Body of pancreas (tissue), 4 donors: ENCODE results near the gene MAP2. TPM values are rescaled to one million over a fixed set of nuclear protein-coding genes. Genes with fewer than 3 reads are reported as not detected.

Experiments
- ATAC-seq: fragments of 150-250 bp; one replicate; pipeline ENCODE4 v1.9.1; 2016
- DNase-seq, 4 donors: peaks; one replicate each; pipeline ENCODE4 v3.0.0-alpha.2; 2019
- H3K27ac ChIP-seq, 4 donors: fragments of 200-600 bp; sonication (generic); 1 replicate in 3 of 4; 2 replicates in 1 of 4; pipeline versions ENCODE4 v1.5.1 to v1.6.1; 2016 to 2019; ENCODE audit warnings: mild to moderate bottlenecking in 1 of 4, mixed read lengths in 1 of 4, moderate library complexity in 1 of 4
- H3K27me3 ChIP-seq, 2 donors: fragments of 200-600 bp; sonication (generic); one replicate each; pipeline ENCODE4 v1.6.0; 2016; ENCODE audit warnings: mild to moderate bottlenecking in 1 of 2
- H3K36me3 ChIP-seq, 2 donors: fragments of 200-600 bp; sonication (generic); replicated peaks in 1 of 2; 2 replicates each; pipeline ENCODE4 v1.5.1; 2016; ENCODE audit warnings: low read depth in 2 of 2; ENCODE audit not compliant: insufficient read depth in 1 of 2
- H3K4me1 ChIP-seq: fragments of 200-600 bp; sonication (generic); one replicate; pipeline ENCODE4 v1.6.0; 2016
- H3K4me3 ChIP-seq, 2 donors: fragments of 200-600 bp; sonication (generic); 1 replicate in 1 of 2; 2 replicates in 1 of 2; pipeline ENCODE4 v1.5.1; 2016 to 2019
- H3K9me3 ChIP-seq, 3 donors: fragments of 200-600 bp; sonication (generic); 1 replicate in 2 of 3; 2 replicates in 1 of 3; pipeline ENCODE4 v1.5.1; 2016
- CTCF ChIP-seq, 7 experiments: fragments of 450-650 bp in 4 of 7; fragments of 200-600 bp in 3 of 7; sonication (generic) in 3 of 7; IDR thresholded peaks; one replicate each; pipeline ENCODE4 v1.5.1; 2016 to 2019; ENCODE audit warnings: antibody characterized with exemption in 7 of 7
- POLR2A ChIP-seq, 3 donors: fragments of 450-650 bp; IDR thresholded peaks; one replicate each; pipeline ENCODE4 v1.6.1; 2016; ENCODE audit warnings: antibody characterized with exemption in 3 of 3, mild to moderate bottlenecking in 2 of 3
- WGBS, 2 donors: methylation state at CpG; one replicate each; pipeline ENCODE4 v1.1.5; 2017; 5-methylcytosine and 5-hydroxymethylcytosine counted together
- intact Hi-C: fragments of 100-400 bp; cut with DNase I; formaldehyde crosslinking; loops from one replicate; pipeline ENCODE4 v1.15.1; 2023
- total RNA-seq, 2 donors: library from RNA; depleted of rRNA; stranded (reverse); fragments of >200 nt; gene quantifications; one replicate each; pipeline ENCODE4 v1.1.0, GENCODE V29; 2016

MAP2 gene
- total RNA-seq, 2 donors from 2014 or later: 14.2 to 32.9 TPM

GRCh38 chr2:209496586-209496982 lies 72.7 kb downstream of the MAP2 start:
- Histone ChIP-seq H3K36me3 (no peaks in the 10 kb centered on the region), H3K27ac (peak overlapping the region; percentile 74 to 87 (median 80)), H3K9me3 (peaks cover 0 to 6% (median 0%) of the 10 kb centered on the region in 3 donors), H3K4me3 (no peak overlapping the region), H3K27me3 (no peaks in the 10 kb centered on the region), H3K4me1 (peaks cover 26% of the 10 kb centered on the region)
- intact Hi-C loops: no loop called here
- TF ChIP-seq CTCF (IDR thresholded peaks at IDR 0.05): no peak
- no peak for TF ChIP-seq POLR2A (IDR thresholded peaks at IDR 0.05)
- DNase-seq (no peak), ATAC-seq (no peak)

GRCh38 chr2:209498614-209499013 lies 74.8 kb downstream of the MAP2 start:
- no peak for TF ChIP-seq POLR2A (IDR thresholded peaks at IDR 0.05)
- TF ChIP-seq CTCF (IDR thresholded peaks at IDR 0.05): no peak
- intact Hi-C loops: no loop called here
- Histone ChIP-seq H3K27ac (no peak overlapping the region), H3K9me3 (peaks cover 0 to 6% (median 0%) of the 10 kb centered on the region in 3 donors), H3K4me3 (no peak overlapping the region), H3K36me3 (no peaks in the 10 kb centered on the region), H3K4me1 (peaks cover 32% of the 10 kb centered on the region), H3K27me3 (no peaks in the 10 kb centered on the region)
- 100% methylated on average over 1 of the region's 1 CpG for WGBS, 2 donors
- DNase-seq (no peak), ATAC-seq (no peak)

GRCh38 chr2:209499069-209499468 lies 75.2 kb downstream of the MAP2 start:
- Histone ChIP-seq H3K4me1 (peaks cover 32% of the 10 kb centered on the region), H3K36me3 (no peaks in the 10 kb centered on the region), H3K9me3 (peaks cover 0 to 6% (median 0%) of the 10 kb centered on the region in 3 donors), H3K27me3 (no peaks in the 10 kb centered on the region), H3K27ac (no peak overlapping the region), H3K4me3 (no peak overlapping the region)
- ATAC-seq (no peak), DNase-seq (no peak)
- TF ChIP-seq POLR2A (IDR thresholded peaks at IDR 0.05) (no peak), CTCF (IDR thresholded peaks at IDR 0.05) (peak in 1 of 7 experiments; percentile 6)
- intact Hi-C loops: no loop called here

- Histone ChIP-seq H3K4me3 (no peak overlapping the region), H3K36me3 (no peaks in the 10 kb centered on the region), H3K9me3 (peaks cover 0 to 6% (median 0%) of the 10 kb centered on the region in 3 donors), H3K4me1 (peaks cover 13% of the 10 kb centered on the region), H3K27me3 (no peaks in the 10 kb centered on the region), H3K27ac (peak overlapping the region in 2 of 4 donors; percentile 18 to 32)
- TF ChIP-seq POLR2A (IDR thresholded peaks at IDR 0.05): no peak
- no peak for TF ChIP-seq CTCF (IDR thresholded peaks at IDR 0.05)
- ATAC-seq (peak; percentile 38), DNase-seq (peak in 2 of 4 donors; percentile 32 to 40)
- intact Hi-C loops: no loop called here
- WGBS, 2 donors: 22 to 26% methylated on average over 2 of the region's 2 CpGs
Measured at GRCh38 chr2:209501579-209501978, 77.7 kb downstream of the MAP2 start.

GRCh38 chr2:209505410-209505809 lies 81.6 kb downstream of the MAP2 start:
- intact Hi-C loops: no loop called here
- H3K9me3 ChIP-seq: no peaks in the 10 kb centered on the region
- no peak for TF ChIP-seq POLR2A (IDR thresholded peaks at IDR 0.05)
- TF ChIP-seq CTCF (IDR thresholded peaks at IDR 0.05): no peak
- H3K4me3 ChIP-seq: no peak overlapping the region
- DNase-seq: no peak
- H3K27me3 ChIP-seq: no peaks in the 10 kb centered on the region
- ATAC-seq: no peak
- WGBS, 2 donors: 80 to 87% methylated on average over 2 of the region's 2 CpGs
- peaks cover 23% of the 10 kb centered on the region for H3K4me1 ChIP-seq
- H3K27ac ChIP-seq: no peak overlapping the region
- no peaks in the 10 kb centered on the region for H3K36me3 ChIP-seq
